IPS-NIHi7 (cell line): ENCODE data around the gene DEXI.
"Not testable (repeated sequence)": the region's sequence is repeated elsewhere in the genome, so short reads cannot be mapped to it uniquely, and the experiment has no call there.

Experiments
- DNase-seq: peaks from one replicate; pipeline ENCODE4 v3.0.0; 2012; ENCODE audit warnings: mixed read lengths; ENCODE audit errors: extremely low spot score

DEXI gene

GRCh38 chr16:10968498-10968897 is 26.2 kb upstream of the DEXI start:
- DNase-seq: no peak

- no peak for DNase-seq
Measured at GRCh38 chr16:10967986-10968385, 25.7 kb upstream of the DEXI start.

GRCh38 chr16:10966559-10966958 is 24.3 kb upstream of the DEXI start:
- not testable (repeated sequence) for DNase-seq

- DNase-seq: no peak
Measured at GRCh38 chr16:10966129-10966528, 23.9 kb upstream of the DEXI start.

- DNase-seq: no peak
Measured at GRCh38 chr16:10965440-10966061, 23.3 kb upstream of the DEXI start.

- DNase-seq: no peak
Measured at GRCh38 chr16:10964891-10965326, 22.6 kb upstream of the DEXI start.

GRCh38 chr16:10964039-10964890 is 22.0 kb upstream of the DEXI start:
- DNase-seq: peak; percentile 86

GRCh38 chr16:10961231-10961630 is 19.0 kb upstream of the DEXI start:
- DNase-seq: no peak

GRCh38 chr16:10959161-10959560 is 16.9 kb upstream of the DEXI start:
- no peak for DNase-seq

GRCh38 chr16:10957771-10958482 is 15.7 kb upstream of the DEXI start:
- no peak for DNase-seq

GRCh38 chr16:10954903-10955302 is 12.6 kb upstream of the DEXI start:
- no peak for DNase-seq

- no peak for DNase-seq
Measured at GRCh38 chr16:10951026-10951425, 8.8 kb upstream of the DEXI start.

GRCh38 chr16:10950393-10950792 is 8.1 kb upstream of the DEXI start:
- no peak for DNase-seq

GRCh38 chr16:10949424-10949970 is 7.2 kb upstream of the DEXI start:
- peak; percentile 65 for DNase-seq

GRCh38 chr16:10947211-10947787 is 5.0 kb upstream of the DEXI start:
- DNase-seq: no peak

GRCh38 chr16:10946308-10946707 is 4.0 kb upstream of the DEXI start:
- DNase-seq: peak; percentile 68

GRCh38 chr16:10945065-10945787 is 3.0 kb upstream of the DEXI start:
- no peak for DNase-seq

- DNase-seq: peak; percentile 93
Measured at GRCh38 chr16:10944249-10945064, 2.2 kb upstream of the DEXI start, which contains the start of gene CLEC16A. CLEC16A (plus strand) TSS chr16:10944564; CDS start chr16:10944718, 154 bp downstream.

- no peak for DNase-seq
Measured at GRCh38 chr16:10943064-10943353, 741 bp upstream of the DEXI start.

GRCh38 chr16:10941935-10942351 is 325 bp downstream of the DEXI start:
- not testable (repeated sequence) for DNase-seq
